Spinal cord (tissue), 10 donors: ENCODE measurements around the gene COPS7A. TPM values are rescaled to one million over a fixed set of nuclear protein-coding genes. Genes with fewer than 3 reads are reported as not detected.

Experiments
- DNase-seq, 6 donors: peaks; one replicate each; pipeline versions ENCODE4 v3.0.0 to v3.0.0-alpha.2; 2013 to 2015; ENCODE audit warnings: low spot score in 6 of 6, low read depth in 4 of 6
- H3K27ac ChIP-seq: one replicate; pipeline ENCODE4 v1.5.1; 2013; ENCODE audit warnings: low read depth, low read length, control low read depth
- H3K27me3 ChIP-seq: one replicate; pipeline ENCODE4 v1.6.1; 2013; ENCODE audit warnings: low read length; ENCODE audit not compliant: control insufficient read depth, insufficient read depth
- H3K36me3 ChIP-seq: one replicate; pipeline ENCODE4 v1.6.1; 2013; ENCODE audit warnings: low read length; ENCODE audit not compliant: control insufficient read depth, insufficient read depth
- H3K4me1 ChIP-seq: one replicate; pipeline ENCODE4 v1.6.1; 2013; ENCODE audit warnings: low read length; ENCODE audit not compliant: control insufficient read depth, insufficient read depth
- H3K4me3 ChIP-seq: one replicate; pipeline ENCODE4 v1.5.1; 2013; ENCODE audit warnings: low read depth, low read length, control low read depth
- H3K9me3 ChIP-seq: one replicate; pipeline ENCODE4 v1.6.1; 2013; ENCODE audit warnings: low read length; ENCODE audit not compliant: control insufficient read depth, insufficient read depth
- WGBS: methylation state at CpG from one replicate; pipeline ENCODE4 v1.1.5; 2013; ENCODE audit warnings: missing lambda C conversion rate; ENCODE audit not compliant: insufficient coverage; 5-methylcytosine and 5-hydroxymethylcytosine counted together
- polyA plus RNA-seq, 2 donors: library from polyadenylated mRNA; unstranded; fragments of 120-200 nt; gene quantifications; one replicate each; pipeline ENCODE4 v1.2.1, GENCODE V29; 2013; ENCODE audit not compliant: insufficient read length in 2 of 2
- total RNA-seq, 2 donors: library from RNA; depleted of rRNA in 1 of 2; stranded (reverse); fragments of 120-200 nt in 1 of 2; fragments of >200 nt in 1 of 2; gene quantifications; one replicate each; pipeline versions ENCODE4 v1.2.3 to v1.2.4, GENCODE V29; 2013 to 2014
- donor health status: healthy.

The COPS7A gene
- total and polyA plus RNA-seq, 4 donors, result 43.4 to 98.0 (median 81.9) TPM

- Histone ChIP-seq H3K4me3 (no peak overlapping the region), H3K9me3 (no peaks in the 10 kb centered on the region), H3K4me1 (peaks cover 11% of the 10 kb centered on the region), H3K36me3 (peaks cover 55% of the 10 kb centered on the region), H3K27ac (no peak overlapping the region), H3K27me3 (no peaks in the 10 kb centered on the region)
- WGBS, result 86% methylated on average over 3 of the region's 4 CpGs
- DNase-seq, result no peak
Measured at GRCh38 chr12:6693832-6694355, 30.0 kb upstream of the COPS7A start.

GRCh38 chr12:6694701-6695100 lies 29.1 kb upstream of the COPS7A start:
- Histone ChIP-seq H3K9me3 (no peaks in the 10 kb centered on the region), H3K36me3 (peaks cover 55% of the 10 kb centered on the region), H3K4me3 (no peak overlapping the region), H3K4me1 (peaks cover 19% of the 10 kb centered on the region), H3K27me3 (peaks cover 3% of the 10 kb centered on the region), H3K27ac (no peak overlapping the region)
- DNase-seq, result no peak
- 84% methylated on average over 8 of the region's 9 CpGs for WGBS

DNA sequence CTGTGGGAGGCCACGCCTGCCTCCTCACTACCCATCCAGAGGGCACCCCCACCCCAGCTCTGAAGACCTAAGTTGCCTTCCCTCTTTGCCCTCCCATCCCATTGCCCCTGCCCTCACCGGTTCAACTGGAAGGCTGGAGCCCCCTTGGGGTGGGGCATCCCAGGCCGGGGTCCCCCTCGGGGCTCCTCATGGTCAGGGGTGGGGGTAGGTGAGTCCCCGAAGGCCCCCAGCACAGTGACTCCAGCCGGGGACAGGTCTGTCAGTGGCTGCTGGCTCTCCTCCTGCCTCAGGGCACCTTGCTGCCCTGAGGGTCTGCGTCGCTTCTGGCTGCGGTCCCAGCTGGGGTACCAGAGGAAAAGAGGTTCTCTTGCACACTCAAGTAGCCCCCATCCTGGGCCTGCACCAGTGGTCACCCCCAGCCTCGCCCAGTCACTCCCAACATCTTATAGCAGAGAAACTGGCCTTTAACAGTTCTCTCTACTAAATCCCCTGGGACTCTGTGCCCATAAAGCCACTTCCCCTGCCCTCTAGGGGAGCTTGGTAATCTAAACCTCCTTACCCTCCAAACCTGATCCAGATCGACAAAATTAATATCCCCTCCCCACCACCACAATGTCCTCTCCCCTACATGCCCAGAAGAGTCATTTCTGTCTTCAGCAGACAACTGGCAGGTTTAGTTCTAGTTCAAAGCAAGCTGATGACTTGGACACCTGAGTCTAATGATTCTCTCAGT lies 28.4 kb upstream of the COPS7A start:
- Histone ChIP-seq H3K27me3 (peaks cover 5% of the 10 kb centered on the region), H3K9me3 (no peaks in the 10 kb centered on the region), H3K27ac (no peak overlapping the region), H3K4me3 (no peak overlapping the region), H3K4me1 (peaks cover 16% of the 10 kb centered on the region), H3K36me3 (peaks cover 55% of the 10 kb centered on the region)
- WGBS, result 81% methylated on average over 8 of the region's 11 CpGs
- no peak for DNase-seq

GRCh38 chr12:6696690-6697583 lies 26.9 kb upstream of the COPS7A start:
- Histone ChIP-seq H3K4me1 (peaks cover 21% of the 10 kb centered on the region), H3K9me3 (no peaks in the 10 kb centered on the region), H3K4me3 (no peak overlapping the region), H3K27ac (no peak overlapping the region), H3K27me3 (peaks cover 16% of the 10 kb centered on the region), H3K36me3 (peaks cover 55% of the 10 kb centered on the region)
- 92% methylated on average over 10 of the region's 17 CpGs for WGBS
- no peak for DNase-seq

GRCh38 chr12:6697584-6698351 lies 26.1 kb upstream of the COPS7A start:
- Histone ChIP-seq H3K36me3 (peaks cover 48% of the 10 kb centered on the region), H3K27me3 (peaks cover 16% of the 10 kb centered on the region), H3K27ac (no peak overlapping the region), H3K9me3 (no peaks in the 10 kb centered on the region), H3K4me3 (no peak overlapping the region), H3K4me1 (peaks cover 21% of the 10 kb centered on the region)
- WGBS, result 71% methylated on average over 13 of the region's 17 CpGs
- DNase-seq, result peak in 2 of 6 donors; percentile 16 to 41

DNA sequence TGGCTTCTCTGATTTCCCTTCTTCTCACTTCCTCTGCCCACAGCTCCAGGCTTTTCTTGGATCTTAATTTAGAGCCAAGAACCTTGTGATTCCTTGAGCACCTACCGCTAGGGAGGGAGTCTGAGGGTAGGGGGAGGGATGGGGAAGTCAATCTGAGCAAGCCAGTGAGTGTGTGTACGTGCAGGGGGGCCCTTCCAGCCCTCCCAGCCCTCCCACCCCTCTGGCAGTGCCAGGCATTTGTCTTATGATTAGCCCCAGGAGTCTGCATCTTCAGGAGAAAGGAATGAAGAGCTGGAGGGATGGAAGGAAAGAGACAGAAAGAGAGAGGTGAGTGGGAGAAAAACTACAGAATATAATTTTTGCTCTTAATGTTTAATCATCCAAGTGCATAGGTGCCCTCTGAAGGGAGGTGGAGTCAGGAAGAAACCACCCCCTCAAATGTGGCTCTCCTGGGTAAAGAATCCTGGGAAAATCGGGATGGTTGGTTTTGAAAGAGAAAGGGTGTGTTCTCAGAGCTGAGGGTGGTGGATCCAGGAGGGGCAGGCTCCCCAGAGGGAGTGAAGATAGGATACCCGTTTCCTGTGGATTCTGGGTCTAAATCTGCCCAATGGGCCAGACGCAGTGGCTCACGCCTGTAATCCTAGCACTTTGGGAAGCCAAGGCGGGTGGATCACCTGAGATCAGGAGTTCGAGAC lies 25.3 kb upstream of the COPS7A start:
- WGBS, result 77% methylated on average over 6 of the region's 8 CpGs
- peaks cover 17% of the 10 kb centered on the region for H3K27me3 ChIP-seq
- H3K9me3 ChIP-seq, result no peaks in the 10 kb centered on the region
- H3K4me3 ChIP-seq, result no peak overlapping the region
- no peak overlapping the region for H3K27ac ChIP-seq
- no peak for DNase-seq
- peaks cover 42% of the 10 kb centered on the region for H3K36me3 ChIP-seq
- H3K4me1 ChIP-seq, result peaks cover 21% of the 10 kb centered on the region

GRCh38 chr12:6699259-6699988 lies 24.4 kb upstream of the COPS7A start:
- H3K4me3 ChIP-seq, result peak overlapping the region; percentile 38
- DNase-seq, result no peak
- H3K9me3 ChIP-seq, result no peaks in the 10 kb centered on the region
- peaks cover 34% of the 10 kb centered on the region for H3K36me3 ChIP-seq
- H3K4me1 ChIP-seq, result peaks cover 21% of the 10 kb centered on the region
- WGBS, result 12% methylated on average over 11 of the region's 16 CpGs
- peaks cover 20% of the 10 kb centered on the region for H3K27me3 ChIP-seq
- no peak overlapping the region for H3K27ac ChIP-seq

DNA sequence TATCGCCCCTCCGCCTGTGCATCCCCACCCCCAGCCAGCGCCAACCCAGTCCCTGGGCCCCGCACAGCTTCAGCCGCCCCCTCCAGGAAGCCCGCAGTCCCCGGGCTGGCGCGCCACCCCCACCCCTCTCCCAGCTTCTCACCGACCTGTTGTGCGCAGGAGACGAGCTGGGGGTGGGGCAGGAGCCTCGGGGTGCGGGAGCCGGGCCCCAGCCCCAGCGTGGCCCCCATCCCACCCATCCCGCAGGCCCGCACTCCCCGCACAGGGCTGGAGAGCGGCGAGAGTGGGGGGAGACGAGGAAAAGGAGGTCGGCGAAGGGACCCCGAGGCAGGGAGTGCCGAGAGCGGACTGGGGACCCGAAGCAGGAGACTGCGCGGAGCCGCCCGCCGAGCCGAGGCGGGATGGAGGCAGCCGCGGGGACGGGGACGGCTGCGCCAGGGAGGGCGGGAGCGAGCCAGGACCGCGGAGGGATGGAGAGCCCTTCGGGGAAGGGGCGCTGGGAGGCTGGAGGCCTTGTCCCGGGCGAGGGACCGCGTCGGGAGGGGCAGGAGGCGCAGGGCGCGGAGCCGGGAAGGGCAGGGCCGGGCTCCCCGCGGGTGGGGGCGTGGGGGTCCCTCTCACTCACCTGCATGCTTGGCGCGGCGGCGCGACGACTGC lies 23.7 kb upstream of the COPS7A start:
- DNase-seq, result peak in 2 of 6 donors; percentile 63 to 67
- under 1% methylated on average over 54 of the region's 65 CpGs for WGBS
- peak overlapping the region; percentile 25 for H3K27ac ChIP-seq
- peak overlapping the region; percentile 38 for H3K4me3 ChIP-seq
- peaks cover 27% of the 10 kb centered on the region for H3K36me3 ChIP-seq
- H3K4me1 ChIP-seq, result peaks cover 21% of the 10 kb centered on the region
- no peaks in the 10 kb centered on the region for H3K9me3 ChIP-seq
- peaks cover 20% of the 10 kb centered on the region for H3K27me3 ChIP-seq
